MM.1S (cell line): ENCODE measurements around the gene GTF2H4.
A peak's percentile ranks its signal among the peaks of the same experiment; 100 is the strongest.

Experiments
- DNase-seq: peaks from one replicate; pipeline ENCODE4 v3.0.0-alpha.2; 2015
- H2AFZ ChIP-seq: fragments of 300-600 bp; sonication (generic); 2 replicates; pipeline ENCODE4 v1.6.0; 2016; ENCODE audit warnings: antibody characterized with exemption, low read length
- H3F3A ChIP-seq: fragments of 300-600 bp; sonication (generic); 2 replicates; pipeline ENCODE4 v1.6.1; 2016; ENCODE audit warnings: mild to moderate bottlenecking, antibody characterized with exemption, low read length, moderate library complexity, mixed read lengths; ENCODE audit not compliant: insufficient read depth
- H3K27ac ChIP-seq: fragments of 300-600 bp; sonication (generic); 2 replicates; pipeline ENCODE4 v1.5.1; 2016; ENCODE audit warnings: mild to moderate bottlenecking, low read length
- H3K27me3 ChIP-seq: fragments of 300-600 bp; sonication (generic); replicated peaks from 2 replicates; pipeline ENCODE4 v1.6.0; 2016; ENCODE audit warnings: low read length; ENCODE audit not compliant: insufficient read depth
- H3K36me3 ChIP-seq: fragments of 300-600 bp; sonication (generic); replicated peaks from 2 replicates; pipeline ENCODE4 v1.6.1; 2016; ENCODE audit warnings: mild to moderate bottlenecking, low read length, mixed read lengths; ENCODE audit not compliant: insufficient read depth
- H3K4me1 ChIP-seq: fragments of 300-600 bp; sonication (generic); 2 replicates; pipeline ENCODE4 v1.6.1; 2016; ENCODE audit warnings: low read length, mixed read lengths
- H3K4me2 ChIP-seq: fragments of 300-600 bp; sonication (generic); 2 replicates; pipeline ENCODE4 v1.6.0; 2016; ENCODE audit warnings: low read depth, low read length
- H3K4me3 ChIP-seq: fragments of 300-600 bp; sonication (generic); 2 replicates; pipeline ENCODE4 v1.5.1; 2016; ENCODE audit warnings: low read length, mixed read lengths
- H3K79me2 ChIP-seq: fragments of 300-600 bp; sonication (generic); 2 replicates; pipeline ENCODE4 v1.6.1; 2016; ENCODE audit warnings: mixed run types, low read length, mixed read lengths
- H3K9ac ChIP-seq: fragments of 300-600 bp; sonication (generic); 2 replicates; pipeline ENCODE4 v1.6.1; 2016; ENCODE audit warnings: low read length, mixed read lengths
- H3K9me2 ChIP-seq: fragments of 300-600 bp; sonication (generic); replicated peaks from 2 replicates; pipeline ENCODE4 v1.6.1; 2016; ENCODE audit warnings: mild to moderate bottlenecking, low read length, mixed read lengths; ENCODE audit not compliant: insufficient read depth
- H3K9me3 ChIP-seq: fragments of 300-600 bp; sonication (generic); replicated peaks from 2 replicates; pipeline ENCODE4 v1.6.1; 2016; ENCODE audit warnings: mild to moderate bottlenecking, low read length, mixed read lengths; ENCODE audit not compliant: insufficient read depth
- H4K20me1 ChIP-seq: fragments of 300-600 bp; sonication (generic); 2 replicates; pipeline ENCODE4 v1.6.1; 2016; ENCODE audit warnings: mild to moderate bottlenecking, low read length, moderate library complexity, mixed read lengths; ENCODE audit not compliant: insufficient read depth
- CTCF ChIP-seq: fragments of 300-600 bp; sonication (generic); IDR thresholded peaks from 2 replicates; pipeline ENCODE4 v1.5.1; 2016; ENCODE audit warnings: antibody characterized with exemption, low read length, mixed read lengths
- EZH2 ChIP-seq: fragments of 300-600 bp; sonication (generic); optimal IDR thresholded peaks from 2 replicates; pipeline ENCODE3; 2017; ENCODE audit warnings: low read depth, mild to moderate bottlenecking, antibody characterized with exemption, low read length, mixed read lengths
- EZH2phosphoT487 ChIP-seq: fragments of 300-600 bp; sonication (generic); IDR thresholded peaks from 2 replicates; pipeline ENCODE4 v1.6.1; 2018; ENCODE audit warnings: antibody characterized with exemption, low read length

The GTF2H4 gene

GRCh38 chr6:30951907-30952469 is 44.0 kb downstream of the GTF2H4 start:
- H4K20me1 ChIP-seq, result no peaks in the 10 kb centered on the region
- no peaks in the 10 kb centered on the region for H3K36me3 ChIP-seq
- peaks cover 65% of the 10 kb centered on the region for H3K27me3 ChIP-seq
- no peak overlapping the region for H3K4me2 ChIP-seq
- TF ChIP-seq CTCF, result no peak
- TF ChIP-seq EZH2, result no peak
- no peak for TF ChIP-seq EZH2phosphoT487
- H3F3A ChIP-seq, result no peaks in the 10 kb centered on the region
- H3K79me2 ChIP-seq, result no peaks in the 10 kb centered on the region
- no peak for DNase-seq
- H3K27ac ChIP-seq, result no peak overlapping the region
- H3K4me3 ChIP-seq, result no peak overlapping the region
- no peak overlapping the region for H2AFZ ChIP-seq
- H3K4me1 ChIP-seq, result no peaks in the 10 kb centered on the region; the same call in 1 of the 2 replicates
- H3K9me2 ChIP-seq, result no peaks in the 10 kb centered on the region
- no peaks in the 10 kb centered on the region for H3K9me3 ChIP-seq
- H3K9ac ChIP-seq, result no peak overlapping the region

- Histone ChIP-seq H3K27ac (no peak overlapping the region), H3K9me3 (no peaks in the 10 kb centered on the region), H3K36me3 (no peaks in the 10 kb centered on the region), H3K4me1 (no peaks in the 10 kb centered on the region; the same call in 1 of the 2 replicates), H3K9me2 (no peaks in the 10 kb centered on the region), H3K79me2 (no peaks in the 10 kb centered on the region), H3F3A (no peaks in the 10 kb centered on the region), H3K4me2 (peak overlapping the region; percentile 58), H3K27me3 (peaks cover 65% of the 10 kb centered on the region), H3K9ac (peak overlapping the region; percentile 50; the same call in 1 of the 2 replicates), H3K4me3 (peak overlapping the region; percentile 60), H4K20me1 (no peaks in the 10 kb centered on the region), H2AFZ (peak overlapping the region; percentile 82)
- no peak for DNase-seq
- TF ChIP-seq CTCF (no peak), EZH2phosphoT487 (no peak), EZH2 (no peak)
Observed at GRCh38 chr6:30954631-30955366, 46.8 kb downstream of the GTF2H4 start.

- H3K9me2 ChIP-seq, result no peaks in the 10 kb centered on the region
- H3K4me3 ChIP-seq, result peak overlapping the region; percentile 60
- TF ChIP-seq EZH2phosphoT487, result no peak
- no peak for TF ChIP-seq CTCF
- TF ChIP-seq EZH2, result no peak
- H4K20me1 ChIP-seq, result no peaks in the 10 kb centered on the region
- H2AFZ ChIP-seq, result peak overlapping the region; percentile 82
- H3K27me3 ChIP-seq, result peaks cover 65% of the 10 kb centered on the region
- H3F3A ChIP-seq, result no peaks in the 10 kb centered on the region
- no peaks in the 10 kb centered on the region for H3K36me3 ChIP-seq
- no peaks in the 10 kb centered on the region; the same call in 1 of the 2 replicates for H3K4me1 ChIP-seq
- H3K9ac ChIP-seq, result peak overlapping the region; percentile 50; the same call in 1 of the 2 replicates
- no peaks in the 10 kb centered on the region for H3K9me3 ChIP-seq
- DNase-seq, result peak; percentile 64
- peak overlapping the region; percentile 58 for H3K4me2 ChIP-seq
- H3K27ac ChIP-seq, result no peak overlapping the region
- H3K79me2 ChIP-seq, result no peaks in the 10 kb centered on the region
Observed at GRCh38 chr6:30955367-30956042, 47.5 kb downstream of the GTF2H4 start.
